ENCODE measurements around the gene ITPKC. TPM values are rescaled to one million over a fixed set of nuclear protein-coding genes. Genes with fewer than 3 reads are reported as not detected.

ITPKC gene
- total RNA-seq, 1 experiment from 2014 or later, result 11.4 TPM

DNA sequence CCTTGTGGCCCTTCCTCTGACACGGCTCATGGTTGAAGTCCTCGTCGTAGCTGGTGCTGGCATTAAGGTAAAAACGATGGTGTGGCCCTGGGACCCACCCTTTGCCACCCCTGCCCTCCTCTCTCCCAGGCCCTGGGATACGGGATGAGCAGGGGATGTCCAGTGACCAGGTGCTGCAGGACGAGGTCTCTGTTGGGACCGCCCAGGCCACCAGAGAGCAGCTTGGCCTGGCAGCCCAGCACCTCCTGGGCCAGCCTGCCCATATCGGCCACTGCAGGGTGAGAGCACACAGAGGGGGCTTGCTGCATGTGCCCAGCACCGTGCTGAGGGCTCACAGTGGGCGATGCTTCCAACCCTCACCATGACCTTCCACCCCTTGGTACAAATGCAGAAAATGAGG, 27.0 kb downstream of the ITPKC start:
- ChIA-PET RAD21 (ENCODE audit: low non-redundant PET in 1 of 2, low total read pairs in 2 of 2, uncharacterized antibody in 2 of 2, unreplicated experiment in 2 of 2) (no interaction called here), POLR2A (interaction anchor here (1.1 kb wide), 1 partner anchor 10 kb away, joined by 3 read pairs; no protein-coding TSS in a partner anchor), CTCF (interaction anchor here (1.2 kb wide), 2 partner anchors 12 to 34 kb away, joined by 3 read pairs; partner anchors contain the start of gene RAB4B)
- ATAC-seq (no peak), DNase-seq (ENCODE audit: low read depth, low spot score) (no peak)
- Histone ChIP-seq H3K4me2 (ENCODE audit: low read length) (no peak overlapping the region), H3K4me1 (ENCODE audit: control insufficient read depth in 1 of 2, insufficient read depth in 2 of 2, low read length in 2 of 2) (peaks cover 11 to 14% of the 10 kb centered on the region in 2 experiments; a peak in 2 of 4 replicates), H3K9ac (ENCODE audit: low read length) (no peak overlapping the region), H4K20me1 (ENCODE audit: insufficient read depth) (no peaks in the 10 kb centered on the region), H3K27ac (ENCODE audit: low read depth, low read length) (no peak overlapping the region), H3K36me3 (ENCODE audit: control insufficient read depth in 1 of 2, insufficient read depth in 2 of 2, low read length in 2 of 2) (no peaks in the 10 kb centered on the region), H3K27me3 (ENCODE audit: insufficient read depth, low read length) (no peaks in the 10 kb centered on the region), H2AFZ (ENCODE audit: low read depth, low read length, poor library complexity, severe bottlenecking) (no peak overlapping the region), H3K9me2 (ENCODE audit: insufficient read depth) (no peaks in the 10 kb centered on the region), H3K79me2 (ENCODE audit: insufficient read depth, low read length) (no peaks in the 10 kb centered on the region), H3K4me3 (replicated peaks in 1 of 2; ENCODE audit: low read depth in 1 of 2, low read length in 2 of 2) (no peak overlapping the region), H3K9me3 (ENCODE audit: control insufficient read depth in 1 of 2, insufficient read depth in 1 of 2, low read depth in 1 of 2, low read length in 2 of 2) (no peaks in the 10 kb centered on the region)
- BruUV-seq (replicated peaks), result no TSS peak
- intact Hi-C loops (cut with micrococcal nuclease), result no loop called here
- TF ChIP-seq EZH2 (IDR thresholded peaks at IDR 0.05) (no peak), CEBPB (IDR thresholded peaks at IDR 0.05; ENCODE audit: low read depth) (no peak)

DNA sequence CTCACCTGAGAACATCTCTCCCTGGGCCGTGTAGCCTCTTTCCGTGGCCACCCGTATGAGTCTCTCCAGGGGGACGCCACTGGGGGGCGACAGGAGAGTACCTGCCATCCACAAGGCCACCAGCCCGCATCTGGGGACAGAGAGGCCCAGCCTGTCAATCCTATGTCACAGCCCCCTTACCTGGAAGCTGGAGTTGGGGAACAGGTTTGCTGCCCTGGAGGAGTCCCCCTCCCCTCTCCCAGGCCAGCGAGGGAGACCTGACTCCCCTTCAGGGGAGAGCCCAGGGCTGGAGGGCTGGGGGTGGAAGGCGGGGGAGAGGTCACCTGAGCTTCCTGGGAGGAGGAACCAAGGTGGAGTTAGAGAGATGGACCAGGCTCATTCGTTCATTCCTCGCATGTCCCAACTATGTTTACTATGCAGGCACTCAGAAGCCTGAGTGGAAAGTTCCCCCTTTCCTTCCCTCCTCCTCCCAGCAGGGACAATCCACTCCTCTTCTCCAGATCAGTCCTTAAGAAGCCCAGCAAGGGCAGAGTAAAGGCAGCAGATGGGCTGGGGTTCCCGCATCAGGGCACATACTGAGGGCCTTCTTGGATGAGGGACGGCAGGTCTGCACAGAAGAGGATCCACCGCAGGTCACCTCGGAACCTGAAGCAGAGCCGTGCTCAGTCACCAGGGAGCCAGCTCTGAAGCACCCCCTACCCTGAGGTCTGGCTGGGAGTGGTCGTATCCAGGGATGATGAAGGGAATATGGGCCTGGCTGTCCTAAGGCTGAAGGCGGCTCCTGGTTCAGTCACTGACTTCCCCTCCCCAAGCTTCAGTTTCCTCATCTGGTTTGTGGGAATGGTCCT, 27.9 kb downstream of the ITPKC start:
- Histone ChIP-seq H3K9ac (ENCODE audit: low read length) (no peak overlapping the region), H4K20me1 (ENCODE audit: insufficient read depth) (no peaks in the 10 kb centered on the region), H3K9me3 (ENCODE audit: control insufficient read depth in 1 of 2, insufficient read depth in 1 of 2, low read depth in 1 of 2, low read length in 2 of 2) (no peaks in the 10 kb centered on the region), H2AFZ (ENCODE audit: low read depth, low read length, poor library complexity, severe bottlenecking) (no peak overlapping the region), H3K4me1 (ENCODE audit: control insufficient read depth in 1 of 2, insufficient read depth in 2 of 2, low read length in 2 of 2) (peaks cover 20% of the 10 kb centered on the region in 2 experiments; a peak in 3 of 4 replicates), H3K27ac (ENCODE audit: low read depth, low read length) (no peak overlapping the region), H3K9me2 (ENCODE audit: insufficient read depth) (no peaks in the 10 kb centered on the region), H3K27me3 (ENCODE audit: insufficient read depth, low read length) (no peaks in the 10 kb centered on the region), H3K79me2 (ENCODE audit: insufficient read depth, low read length) (no peaks in the 10 kb centered on the region; the same call in 1 of the 2 replicates), H3K36me3 (ENCODE audit: control insufficient read depth in 1 of 2, insufficient read depth in 2 of 2, low read length in 2 of 2) (no peaks in the 10 kb centered on the region), H3K4me2 (ENCODE audit: low read length) (no peak overlapping the region), H3K4me3 (replicated peaks in 1 of 2; ENCODE audit: low read depth in 1 of 2, low read length in 2 of 2) (no peak overlapping the region)
- ChIA-PET CTCF (interaction anchor here (0.9 to 1.6 kb wide), 6 partner anchors 12 to 400 kb away, joined by 3 to 4 read pairs (median 3); partner anchors contain the start of genes EGLN2 and RAB4B), RAD21 (ENCODE audit: low non-redundant PET in 1 of 2, low total read pairs in 2 of 2, uncharacterized antibody in 2 of 2, unreplicated experiment in 2 of 2) (no interaction called here), POLR2A (no interaction called here)
- BruUV-seq (replicated peaks), result no TSS peak
- DNase-seq (ENCODE audit: low read depth, low spot score) (no peak), ATAC-seq (peak; percentile 60)
- TF ChIP-seq ZFX (IDR thresholded peaks at IDR 0.05) (no peak), SIN3A (IDR thresholded peaks at IDR 0.05; ENCODE audit: low read depth) (no peak), SP1 (IDR thresholded peaks at IDR 0.05; ENCODE audit: low read depth) (no peak)
- TF ChIP-seq, protein P1, sequence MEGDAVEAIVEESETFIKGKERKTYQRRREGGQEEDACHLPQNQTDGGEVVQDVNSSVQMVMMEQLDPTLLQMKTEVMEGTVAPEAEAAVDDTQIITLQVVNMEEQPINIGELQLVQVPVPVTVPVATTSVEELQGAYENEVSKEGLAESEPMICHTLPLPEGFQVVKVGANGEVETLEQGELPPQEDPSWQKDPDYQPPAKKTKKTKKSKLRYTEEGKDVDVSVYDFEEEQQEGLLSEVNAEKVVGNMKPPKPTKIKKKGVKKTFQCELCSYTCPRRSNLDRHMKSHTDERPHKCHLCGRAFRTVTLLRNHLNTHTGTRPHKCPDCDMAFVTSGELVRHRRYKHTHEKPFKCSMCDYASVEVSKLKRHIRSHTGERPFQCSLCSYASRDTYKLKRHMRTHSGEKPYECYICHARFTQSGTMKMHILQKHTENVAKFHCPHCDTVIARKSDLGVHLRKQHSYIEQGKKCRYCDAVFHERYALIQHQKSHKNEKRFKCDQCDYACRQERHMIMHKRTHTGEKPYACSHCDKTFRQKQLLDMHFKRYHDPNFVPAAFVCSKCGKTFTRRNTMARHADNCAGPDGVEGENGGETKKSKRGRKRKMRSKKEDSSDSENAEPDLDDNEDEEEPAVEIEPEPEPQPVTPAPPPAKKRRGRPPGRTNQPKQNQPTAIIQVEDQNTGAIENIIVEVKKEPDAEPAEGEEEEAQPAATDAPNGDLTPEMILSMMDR (IDR thresholded peaks at IDR 0.05 in 2 of 3, conservative IDR thresholded peaks at IDR 0.05 in 1 of 3; ENCODE audit: borderline replicate concordance in 1 of 3, insufficient read depth in 1 of 3, low read depth in 2 of 3, low read length in 2 of 3), result peak in 2 of 3 experiments; percentile 30 to 33; a peak in 2 of 6 replicates
- intact Hi-C loops (cut with micrococcal nuclease), result no loop called here
